ENCODE results near the gene NR3C2.
"Not testable (repeated sequence)": the region's sequence is repeated elsewhere in the genome, so short reads cannot be mapped to it uniquely, and the experiment has no call there.

NR3C2 gene

GRCh38 chr4:148329751-148330150 is 112.5 kb downstream of the NR3C2 start:
- H3K36me3 ChIP-seq (ENCODE audit: low read length), result no peaks in the 10 kb centered on the region
- no peaks in the 10 kb centered on the region for H4K20me1 ChIP-seq (ENCODE audit: low read depth, low read length)
- H3K4me2 ChIP-seq (ENCODE audit: low read depth, low read length, poor library complexity, severe bottlenecking), result no peak overlapping the region
- H2AFZ ChIP-seq (ENCODE audit: low read depth, low read length, severe bottlenecking), result no peak overlapping the region
- H3K9me3 ChIP-seq (ENCODE audit: insufficient read depth, low read length), result no peaks in the 10 kb centered on the region
- TF ChIP-seq, protein P1, sequence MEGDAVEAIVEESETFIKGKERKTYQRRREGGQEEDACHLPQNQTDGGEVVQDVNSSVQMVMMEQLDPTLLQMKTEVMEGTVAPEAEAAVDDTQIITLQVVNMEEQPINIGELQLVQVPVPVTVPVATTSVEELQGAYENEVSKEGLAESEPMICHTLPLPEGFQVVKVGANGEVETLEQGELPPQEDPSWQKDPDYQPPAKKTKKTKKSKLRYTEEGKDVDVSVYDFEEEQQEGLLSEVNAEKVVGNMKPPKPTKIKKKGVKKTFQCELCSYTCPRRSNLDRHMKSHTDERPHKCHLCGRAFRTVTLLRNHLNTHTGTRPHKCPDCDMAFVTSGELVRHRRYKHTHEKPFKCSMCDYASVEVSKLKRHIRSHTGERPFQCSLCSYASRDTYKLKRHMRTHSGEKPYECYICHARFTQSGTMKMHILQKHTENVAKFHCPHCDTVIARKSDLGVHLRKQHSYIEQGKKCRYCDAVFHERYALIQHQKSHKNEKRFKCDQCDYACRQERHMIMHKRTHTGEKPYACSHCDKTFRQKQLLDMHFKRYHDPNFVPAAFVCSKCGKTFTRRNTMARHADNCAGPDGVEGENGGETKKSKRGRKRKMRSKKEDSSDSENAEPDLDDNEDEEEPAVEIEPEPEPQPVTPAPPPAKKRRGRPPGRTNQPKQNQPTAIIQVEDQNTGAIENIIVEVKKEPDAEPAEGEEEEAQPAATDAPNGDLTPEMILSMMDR (IDR thresholded peaks at IDR 0.05; ENCODE audit: insufficient read depth, low read length, poor library complexity, severe bottlenecking), result no peak
- TF ChIP-seq EZH2phosphoT487 (conservative IDR thresholded peaks at IDR 0.05; ENCODE audit: low read length), result no peak
- no peaks in the 10 kb centered on the region for H3K79me2 ChIP-seq (ENCODE audit: insufficient read depth, low read length)
- H3K27ac ChIP-seq (ENCODE audit: low read depth, low read length), result no peak overlapping the region
- no peak overlapping the region for H3K9ac ChIP-seq (ENCODE audit: low read length)
- H3K9me2 ChIP-seq (replicated peaks; ENCODE audit: insufficient read depth, low read length), result no peaks in the 10 kb centered on the region
- no peaks in the 10 kb centered on the region for H3F3A ChIP-seq (ENCODE audit: insufficient read depth)
- no peak overlapping the region for H3K4me3 ChIP-seq (ENCODE audit: insufficient read depth, low read length, poor library complexity, severe bottlenecking)
- H3K27me3 ChIP-seq (ENCODE audit: low read length), result no peaks in the 10 kb centered on the region

GRCh38 chr4:148327683-148328082 is 114.5 kb downstream of the NR3C2 start:
- Histone ChIP-seq H3K9me2 (replicated peaks; ENCODE audit: insufficient read depth, low read length) (no peaks in the 10 kb centered on the region), H3K9me3 (ENCODE audit: insufficient read depth, low read length) (no peaks in the 10 kb centered on the region)

DNA sequence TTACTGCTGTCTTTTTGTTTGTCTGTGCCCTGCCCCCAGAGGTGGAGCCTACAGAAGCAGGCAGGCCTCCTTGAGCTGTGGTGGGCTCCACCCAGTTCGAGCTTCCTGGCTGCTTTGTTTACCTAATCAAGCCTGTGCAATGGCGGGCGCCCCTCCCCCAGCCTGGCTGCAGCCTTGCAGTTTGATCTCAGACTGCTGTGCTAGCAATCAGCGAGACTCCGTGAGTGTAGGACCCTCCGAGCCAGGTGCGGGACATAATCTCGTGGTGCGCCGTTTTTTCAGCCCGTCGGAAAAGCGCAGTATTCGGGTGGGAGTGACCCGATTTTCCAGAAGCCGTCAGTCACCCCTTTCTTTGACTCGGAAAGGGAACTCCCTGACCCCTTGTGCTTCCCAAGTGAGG is 118.9 kb downstream of the NR3C2 start:
- not testable (repeated sequence) for H3K9ac ChIP-seq (ENCODE audit: low read length); H3K27ac ChIP-seq (ENCODE audit: low read depth, low read length); H3K4me3 ChIP-seq (ENCODE audit: insufficient read depth, low read length, poor library complexity, severe bottlenecking); H3K4me2 ChIP-seq (ENCODE audit: low read depth, low read length, poor library complexity, severe bottlenecking); H3K9me2 ChIP-seq (replicated peaks; ENCODE audit: insufficient read depth, low read length); H3K27me3 ChIP-seq (ENCODE audit: low read length); H3F3A ChIP-seq (ENCODE audit: insufficient read depth); H3K9me3 ChIP-seq (ENCODE audit: insufficient read depth, low read length); H4K20me1 ChIP-seq (ENCODE audit: low read depth, low read length); H3K36me3 ChIP-seq (ENCODE audit: low read length); H3K79me2 ChIP-seq (ENCODE audit: insufficient read depth, low read length); H2AFZ ChIP-seq (ENCODE audit: low read depth, low read length, severe bottlenecking)

More at GRCh38 chr4:148327683-148328082, 114.5 kb downstream of the NR3C2 start:
- H3K36me3 ChIP-seq (ENCODE audit: low read length), result no peaks in the 10 kb centered on the region
- no peaks in the 10 kb centered on the region for H3K27me3 ChIP-seq (ENCODE audit: low read length)
- H3K27ac ChIP-seq (ENCODE audit: low read depth, low read length), result no peak overlapping the region
- no peaks in the 10 kb centered on the region for H3F3A ChIP-seq (ENCODE audit: insufficient read depth)
- no peaks in the 10 kb centered on the region for H3K79me2 ChIP-seq (ENCODE audit: insufficient read depth, low read length)
- no peak overlapping the region for H3K9ac ChIP-seq (ENCODE audit: low read length)
- H2AFZ ChIP-seq (ENCODE audit: low read depth, low read length, severe bottlenecking), result no peak overlapping the region
- TF ChIP-seq, protein P1 (IDR thresholded peaks at IDR 0.05; ENCODE audit: insufficient read depth, low read length, poor library complexity, severe bottlenecking), result no peak
- no peak for TF ChIP-seq EZH2phosphoT487 (conservative IDR thresholded peaks at IDR 0.05; ENCODE audit: low read length)
- H3K4me3 ChIP-seq (ENCODE audit: insufficient read depth, low read length, poor library complexity, severe bottlenecking), result no peak overlapping the region
- H4K20me1 ChIP-seq (ENCODE audit: low read depth, low read length), result no peaks in the 10 kb centered on the region
- no peak overlapping the region for H3K4me2 ChIP-seq (ENCODE audit: low read depth, low read length, poor library complexity, severe bottlenecking)

- no peaks in the 10 kb centered on the region for H3K36me3 ChIP-seq (ENCODE audit: low read length)
These were observed 127.2 kb downstream of the NR3C2 start for GRCh38 chr4:148315049-148315448.

More at GRCh38 chr4:148315049-148315448, 127.2 kb downstream of the NR3C2 start:
- Histone ChIP-seq H3K27me3 (ENCODE audit: low read length) (no peaks in the 10 kb centered on the region), H3F3A (ENCODE audit: insufficient read depth) (no peaks in the 10 kb centered on the region), H3K4me2 (ENCODE audit: low read depth, low read length, poor library complexity, severe bottlenecking) (no peak overlapping the region), H2AFZ (ENCODE audit: low read depth, low read length, severe bottlenecking) (no peak overlapping the region), H3K79me2 (ENCODE audit: insufficient read depth, low read length) (no peaks in the 10 kb centered on the region), H3K9me3 (ENCODE audit: insufficient read depth, low read length) (no peaks in the 10 kb centered on the region), H3K4me3 (ENCODE audit: insufficient read depth, low read length, poor library complexity, severe bottlenecking) (no peak overlapping the region), H3K9me2 (replicated peaks; ENCODE audit: insufficient read depth, low read length) (no peaks in the 10 kb centered on the region), H3K27ac (ENCODE audit: low read depth, low read length) (no peak overlapping the region), H4K20me1 (ENCODE audit: low read depth, low read length) (no peaks in the 10 kb centered on the region), H3K9ac (ENCODE audit: low read length) (no peak overlapping the region)
- TF ChIP-seq, protein P1 (IDR thresholded peaks at IDR 0.05; ENCODE audit: insufficient read depth, low read length, poor library complexity, severe bottlenecking), result no peak
- no peak for TF ChIP-seq EZH2phosphoT487 (conservative IDR thresholded peaks at IDR 0.05; ENCODE audit: low read length)
